Spleen (tissue), 11 donors: Measurements from ENCODE around the gene TMEM108. TPM values are rescaled to one million over a fixed set of nuclear protein-coding genes. Genes with fewer than 3 reads are reported as not detected.

ENCODE experiments used
- DNase-seq: peaks from one replicate; pipeline ENCODE4 v3.0.0-alpha.2; 2020
- H3K27ac ChIP-seq, 8 donors: fragments of 200-600 bp; sonication (generic) in 7 of 8; 1 replicate in 4 of 8; 2 replicates in 4 of 8; pipeline versions ENCODE4 v1.5.0 to v1.8.0; 2016 to 2021; ENCODE audit warnings: inconsistent platforms in 4 of 8, mild to moderate bottlenecking in 4 of 8, moderate library complexity in 1 of 8
- H3K27me3 ChIP-seq, 7 donors: fragments of 200-600 bp; sonication (generic) in 6 of 7; replicated peaks in 1 of 7; 1 replicate in 4 of 7; 2 replicates in 3 of 7; pipeline versions ENCODE4 v1.5.0 to v1.8.0; 2016 to 2021; ENCODE audit warnings: inconsistent platforms in 3 of 7, mild to moderate bottlenecking in 1 of 7
- H3K36me3 ChIP-seq, 6 donors: fragments of 200-600 bp; sonication (generic) in 5 of 6; 1 replicate in 4 of 6; 2 replicates in 2 of 6; pipeline versions ENCODE4 v1.5.0 to v1.8.0; 2016 to 2021; ENCODE audit warnings: inconsistent platforms in 2 of 6
- H3K4me1 ChIP-seq, 6 donors: fragments of 200-600 bp; sonication (generic) in 5 of 6; 1 replicate in 3 of 6; 2 replicates in 3 of 6; pipeline versions ENCODE4 v1.5.0 to v1.8.0; 2016 to 2021; ENCODE audit warnings: inconsistent platforms in 3 of 6
- H3K4me3 ChIP-seq, 8 donors: fragments of 200-600 bp; sonication (generic) in 7 of 8; 1 replicate in 4 of 8; 2 replicates in 4 of 8; pipeline versions ENCODE4 v1.5.0 to v1.8.0; 2016 to 2021; ENCODE audit warnings: inconsistent platforms in 4 of 8, mild to moderate bottlenecking in 4 of 8, moderate library complexity in 2 of 8
- H3K9me3 ChIP-seq, 8 donors: fragments of 200-600 bp; sonication (generic) in 7 of 8; 1 replicate in 4 of 8; 2 replicates in 4 of 8; pipeline versions ENCODE4 v1.5.0 to v1.8.0; 2016 to 2021; ENCODE audit warnings: inconsistent platforms in 4 of 8
- POLR2A ChIP-seq, 3 donors: fragments of 450-650 bp; IDR thresholded peaks; one replicate each; pipeline ENCODE4 v1.5.1; 2017; ENCODE audit warnings: antibody characterized with exemption in 3 of 3, mild to moderate bottlenecking in 1 of 3
- POLR2AphosphoS5 ChIP-seq, 3 donors: sonication (generic); formaldehyde crosslinking; IDR thresholded peaks; one replicate each; pipeline ENCODE4 v1.5.1; 2017; ENCODE audit warnings: antibody characterized with exemption in 3 of 3
- WGBS, 5 donors: extraction: QIAGEN DNeasy Blood & Tissue Kit in 3 of 5; methylation state at CpG; one replicate each; pipeline versions ENCODE4 v1.1.5 to v1.1.7; 2013 to 2018; 5-methylcytosine and 5-hydroxymethylcytosine counted together
- intact Hi-C: fragments of 100-400 bp; cut with DNase I; formaldehyde crosslinking; loops from one replicate; pipeline ENCODE4 v1.15.0; 2023; ENCODE audit warnings: low total_unique reads
- polyA plus RNA-seq, 3 donors: library from polyadenylated mRNA; stranded (reverse); fragments of 200-250 nt; gene quantifications; one replicate each; pipeline ENCODE4 v1.2.1, GENCODE V29; 2013
- total RNA-seq, 7 donors: library from RNA; depleted of rRNA in 3 of 7; stranded (reverse); fragments of >200 nt in 3 of 7; fragmentation: NEBNext Ultra II Directional in 4 of 7; extraction: Animal tissue kit (Norgen Biotek cat#: 25700) in 4 of 7; gene quantifications; one replicate each; pipeline versions ENCODE4 v1.1.0 to v1.2.1, GENCODE V29; 2016 to 2021
- TF ChIP-seq, protein P1 (sequence below), 11 experiments: fragments of 200-600 bp in 7 of 11; fragments of 450-650 bp in 4 of 11; sonication (generic) in 4 of 11; IDR thresholded peaks in 8 of 11; conservative IDR thresholded peaks in 3 of 11; 1 replicate in 7 of 11; 2 replicates in 4 of 11; pipeline versions ENCODE4 v1.4.0 to v1.8.0; 2016 to 2021; ENCODE audit warnings: antibody characterized with exemption in 11 of 11, inconsistent platforms in 4 of 11, mild to moderate bottlenecking in 1 of 11
- donor health status: healthy with polysubstance abuse.
- donor health status: DM: no; HTN: no; CAD: no; lungs with moderate emphysema.
- donor health status: DM: no; HTN: no; CAD: no.
- donor health status: Bipolar disorder and iron deficiency.
- donor health status: healthy.
- donor health status: DM: no; HTN: no; CAD: no.
- donor health status: DM: yes; HTN: yes; CAD: no.

Gene TMEM108
- total and polyA plus RNA-seq, 10 donors, result 0.20 to 4.0 (median 1.1) TPM

DNA sequence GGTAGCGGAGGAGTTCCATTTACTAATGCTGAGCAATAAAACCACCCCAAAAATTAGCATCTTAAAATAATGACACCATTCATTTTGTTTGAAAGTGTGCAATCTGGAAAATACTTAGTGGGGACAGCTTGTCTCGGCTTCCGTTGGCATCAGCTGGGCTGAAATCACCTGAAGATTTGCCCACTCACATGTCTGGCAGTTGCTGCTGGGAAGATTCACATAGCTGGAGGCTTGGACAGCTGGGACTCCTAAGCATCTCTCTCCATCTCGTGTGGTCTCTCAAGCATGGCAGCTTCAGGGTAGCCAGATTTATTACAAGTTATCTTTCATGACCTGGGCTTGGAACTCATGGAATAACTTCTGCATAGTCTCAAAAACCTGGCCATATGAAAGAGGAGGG lies 323.2 kb downstream of the TMEM108 start:
- no peak overlapping the region for H3K4me3 ChIP-seq
- no peaks in the 10 kb centered on the region for H3K4me1 ChIP-seq
- WGBS, 5 donors, result 79 to 94% (median 90%) methylated on average over 4 of the region's 4 CpGs
- no peaks in the 10 kb centered on the region for H3K27me3 ChIP-seq
- TF ChIP-seq POLR2A (IDR thresholded peaks at IDR 0.05) (no peak), POLR2AphosphoS5 (IDR thresholded peaks at IDR 0.05) (no peak)
- TF ChIP-seq, protein P1, sequence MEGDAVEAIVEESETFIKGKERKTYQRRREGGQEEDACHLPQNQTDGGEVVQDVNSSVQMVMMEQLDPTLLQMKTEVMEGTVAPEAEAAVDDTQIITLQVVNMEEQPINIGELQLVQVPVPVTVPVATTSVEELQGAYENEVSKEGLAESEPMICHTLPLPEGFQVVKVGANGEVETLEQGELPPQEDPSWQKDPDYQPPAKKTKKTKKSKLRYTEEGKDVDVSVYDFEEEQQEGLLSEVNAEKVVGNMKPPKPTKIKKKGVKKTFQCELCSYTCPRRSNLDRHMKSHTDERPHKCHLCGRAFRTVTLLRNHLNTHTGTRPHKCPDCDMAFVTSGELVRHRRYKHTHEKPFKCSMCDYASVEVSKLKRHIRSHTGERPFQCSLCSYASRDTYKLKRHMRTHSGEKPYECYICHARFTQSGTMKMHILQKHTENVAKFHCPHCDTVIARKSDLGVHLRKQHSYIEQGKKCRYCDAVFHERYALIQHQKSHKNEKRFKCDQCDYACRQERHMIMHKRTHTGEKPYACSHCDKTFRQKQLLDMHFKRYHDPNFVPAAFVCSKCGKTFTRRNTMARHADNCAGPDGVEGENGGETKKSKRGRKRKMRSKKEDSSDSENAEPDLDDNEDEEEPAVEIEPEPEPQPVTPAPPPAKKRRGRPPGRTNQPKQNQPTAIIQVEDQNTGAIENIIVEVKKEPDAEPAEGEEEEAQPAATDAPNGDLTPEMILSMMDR (IDR thresholded peaks at IDR 0.05 in 8 of 11, conservative IDR thresholded peaks at IDR 0.05 in 3 of 11), result no peak
- no peak overlapping the region for H3K27ac ChIP-seq
- intact Hi-C loops, result no loop called here
- H3K9me3 ChIP-seq, result peaks cover 0 to 7% (median 3%) of the 10 kb centered on the region in 8 donors
- H3K36me3 ChIP-seq, result no peaks in the 10 kb centered on the region
- DNase-seq, result no peak

DNA sequence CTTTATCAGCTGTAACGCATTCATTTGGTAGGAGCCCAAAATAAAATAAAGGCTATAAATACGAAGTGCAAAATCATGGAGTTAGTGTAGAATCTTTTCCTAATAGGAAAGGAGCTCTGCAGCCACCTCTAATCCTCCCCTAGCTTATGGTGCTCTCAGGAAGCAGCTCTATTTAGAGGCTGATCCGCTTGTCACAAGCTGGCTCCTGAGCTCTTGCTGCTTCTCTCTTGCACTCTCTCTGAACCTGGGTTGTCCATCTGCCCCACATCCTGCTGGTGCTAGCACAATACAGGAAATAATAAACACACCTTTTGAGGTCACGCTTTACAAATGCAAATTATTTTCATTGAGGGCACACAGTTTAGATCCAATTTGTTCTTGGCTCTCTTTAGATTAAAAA lies 324.3 kb downstream of the TMEM108 start:
- TF ChIP-seq, protein P1 (IDR thresholded peaks at IDR 0.05 in 8 of 11, conservative IDR thresholded peaks at IDR 0.05 in 3 of 11), result no peak
- no peak for TF ChIP-seq POLR2A (IDR thresholded peaks at IDR 0.05)
- no peak for TF ChIP-seq POLR2AphosphoS5 (IDR thresholded peaks at IDR 0.05)
- no peak overlapping the region for H3K27ac ChIP-seq
- H3K4me3 ChIP-seq, result no peak overlapping the region
- no peak for DNase-seq
- H3K27me3 ChIP-seq, result peaks cover 0 to 5% (median 0%) of the 10 kb centered on the region in 7 donors
- H3K36me3 ChIP-seq, result no peaks in the 10 kb centered on the region
- no peaks in the 10 kb centered on the region for H3K4me1 ChIP-seq
- 76 to 86% (median 82%) methylated on average over 4 of the region's 4 CpGs for WGBS, 5 donors
- H3K9me3 ChIP-seq, result no peaks in the 10 kb centered on the region
- intact Hi-C loops, result no loop called here

- intact Hi-C loops, result no loop called here
- TF ChIP-seq POLR2AphosphoS5 (IDR thresholded peaks at IDR 0.05) (no peak), POLR2A (IDR thresholded peaks at IDR 0.05) (no peak)
- TF ChIP-seq, protein P1 (IDR thresholded peaks at IDR 0.05 in 8 of 11, conservative IDR thresholded peaks at IDR 0.05 in 3 of 11), result no peak
- WGBS, 5 donors, result 91 to 99% (median 93%) methylated on average over 4 of the region's 4 CpGs
Observed at GRCh38 chr3:133364704-133365103, 326.5 kb downstream of the TMEM108 start.

DNA sequence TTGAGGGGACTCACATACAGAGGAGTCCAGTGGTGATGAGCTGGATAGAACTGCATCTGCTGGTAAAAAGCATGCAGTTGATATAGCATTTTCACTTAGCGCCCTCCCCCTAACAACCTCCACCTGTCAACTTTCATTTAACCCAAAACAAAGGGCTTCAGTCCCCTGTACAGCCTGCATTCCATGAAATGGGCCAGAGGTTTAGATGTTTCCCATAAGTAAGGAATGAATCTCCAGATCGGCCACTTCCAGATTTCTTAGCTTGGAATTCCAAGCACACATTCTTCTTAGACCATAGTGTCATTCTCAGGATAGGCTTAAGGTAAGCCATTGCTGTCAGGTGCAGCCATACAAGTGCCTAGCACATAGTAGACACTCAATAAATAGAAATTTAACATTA lies 328.7 kb downstream of the TMEM108 start:
- no peak for DNase-seq
- no peak for TF ChIP-seq POLR2AphosphoS5 (IDR thresholded peaks at IDR 0.05)
- no peak for TF ChIP-seq POLR2A (IDR thresholded peaks at IDR 0.05)
- TF ChIP-seq, protein P1 (IDR thresholded peaks at IDR 0.05 in 8 of 11, conservative IDR thresholded peaks at IDR 0.05 in 3 of 11), result no peak
- intact Hi-C loops, result no loop called here

More at GRCh38 chr3:133364704-133365103, 326.5 kb downstream of the TMEM108 start:
- no peak overlapping the region for H3K4me3 ChIP-seq
- no peaks in the 10 kb centered on the region for H3K9me3 ChIP-seq
- H3K4me1 ChIP-seq, result no peaks in the 10 kb centered on the region
- H3K27me3 ChIP-seq, result peaks cover 0 to 5% (median 0%) of the 10 kb centered on the region in 7 donors
- H3K36me3 ChIP-seq, result no peaks in the 10 kb centered on the region
- DNase-seq, result no peak
- no peak overlapping the region for H3K27ac ChIP-seq

More for the DNA sequence above, 328.7 kb downstream of the TMEM108 start:
- WGBS, 5 donors, result 83 to 97% (median 94%) methylated on average over 2 of the region's 2 CpGs
- Histone ChIP-seq H3K9me3 (no peaks in the 10 kb centered on the region), H3K4me1 (no peaks in the 10 kb centered on the region), H3K4me3 (no peak overlapping the region), H3K36me3 (no peaks in the 10 kb centered on the region), H3K27me3 (peaks cover 0 to 8% (median 0%) of the 10 kb centered on the region in 7 donors), H3K27ac (no peak overlapping the region)
